ENCODE measurements around the gene FSIP1. TPM values are rescaled to one million over a fixed set of nuclear protein-coding genes. Genes with fewer than 3 reads are reported as not detected.

FSIP1 gene
- 0.40 to 0.73 TPM (median 0.64 TPM) in 5 replicates for total RNA-seq (2022; extraction: Qiagen RNA extraction; ENCODE audit: low read depth)

DNA sequence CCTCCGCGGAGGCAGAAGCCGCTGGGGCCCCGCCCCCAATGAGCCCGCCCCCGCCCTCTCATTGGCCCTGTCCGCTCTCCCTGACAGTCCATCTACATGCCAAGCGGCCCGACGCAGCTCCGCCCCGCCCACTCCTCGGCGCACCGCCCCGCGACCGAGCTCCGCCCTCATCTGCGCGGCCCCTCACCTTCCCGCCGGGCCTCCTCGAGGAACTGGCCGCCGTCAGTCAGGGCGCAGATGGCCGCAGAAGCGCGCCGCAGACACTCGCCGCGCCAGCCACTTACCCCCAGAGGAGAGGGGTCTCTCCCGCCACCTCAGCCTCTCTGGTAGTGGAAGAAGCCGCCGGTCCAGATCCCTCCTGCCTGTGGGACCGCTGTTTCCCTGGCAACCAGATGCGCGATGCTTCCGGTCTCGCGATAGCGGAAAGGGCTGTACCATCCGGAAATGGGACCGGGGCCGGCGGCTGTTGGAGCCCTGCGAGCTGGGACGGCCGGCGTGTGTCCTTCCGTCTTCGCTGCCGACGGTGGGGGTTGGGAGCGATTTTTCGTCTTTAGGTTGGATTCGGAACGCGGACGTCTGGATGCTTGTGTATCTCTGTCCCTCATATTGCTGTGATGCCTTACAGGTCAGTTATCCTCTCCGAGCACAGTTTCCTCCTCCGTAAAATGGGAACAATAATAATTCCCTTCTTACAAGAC, at the start of gene FSIP1:
TSS of gene FSIP1 (minus strand) at position 401 of the 698 bp plus-strand sequence. CDS start 6,317 bp downstream, outside the sequence.

DNA sequence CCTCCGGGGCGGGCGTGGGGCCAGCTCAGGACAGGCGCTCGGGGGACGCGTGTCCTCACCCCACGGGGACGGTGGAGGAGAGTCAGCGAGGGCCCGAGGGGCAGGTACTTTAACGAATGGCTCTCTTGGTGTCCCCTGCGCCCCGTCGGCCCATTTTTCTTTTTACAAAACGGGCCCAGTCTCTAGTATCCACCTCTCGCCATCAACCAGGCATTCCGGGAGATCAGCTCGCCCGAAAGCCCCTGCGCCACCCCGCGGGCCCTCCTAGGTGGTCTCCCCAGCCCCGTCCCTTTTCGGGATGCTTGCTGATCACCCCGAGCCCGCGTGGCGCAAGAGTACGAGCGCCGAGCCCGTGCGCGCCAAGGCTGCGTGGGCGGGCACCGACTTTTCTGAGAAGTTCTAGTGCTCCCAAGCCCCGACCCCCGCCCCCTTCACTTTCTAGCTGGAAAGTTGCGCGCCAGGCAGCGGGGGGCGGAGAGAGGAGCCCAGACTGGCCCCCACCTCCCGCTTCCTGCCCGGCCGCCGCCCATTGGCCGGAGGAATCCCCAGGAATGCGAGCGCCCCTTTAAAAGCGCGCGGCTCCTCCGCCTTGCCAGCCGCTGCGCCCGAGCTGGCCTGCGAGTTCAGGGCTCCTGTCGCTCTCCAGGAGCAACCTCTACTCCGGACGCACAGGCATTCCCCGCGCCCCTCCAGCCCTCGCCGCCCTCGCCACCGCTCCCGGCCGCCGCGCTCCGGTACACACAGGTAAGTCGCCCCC, 202.0 kb downstream of the FSIP1 start, which contains the start of gene THBS1:
TSS of gene THBS1 (plus strand) at position 595 of the 757 bp plus-strand sequence. CDS start 779 bp downstream, outside the sequence.

Other genes starting within 250 kb of the FSIP1 start
- gene THBS1, start 201.8 kb downstream of the FSIP1 start, total RNA-seq (2022; extraction: Qiagen RNA extraction; ENCODE audit: low read depth), result 29.3 to 50.9 TPM (median 38.2 TPM) in 5 replicates
- 11.1 to 16.5 TPM (median 13.2 TPM) in 5 replicates for gene GPR176, start 137.4 kb upstream of the FSIP1 start, total RNA-seq (2022; extraction: Qiagen RNA extraction; ENCODE audit: low read depth)
- 19.2 to 21.5 TPM (median 19.5 TPM) in 5 replicates for gene EIF2AK4, start 151.3 kb upstream of the FSIP1 start, total RNA-seq (2022; extraction: Qiagen RNA extraction; ENCODE audit: low read depth)

Measured in A549 treated with DMSO at 1 μM for 4 hours (cell line).